GM13976 (cell line): Measurements from ENCODE around the gene SAC3D1.

ENCODE experiments used
- DNase-seq: peaks from one replicate; pipeline ENCODE4 v3.0.0; 2012; ENCODE audit warnings: low spot score
- CTCF ChIP-seq: IDR thresholded peaks from 2 replicates; pipeline ENCODE4 v1.5.1; 2012; ENCODE audit warnings: borderline replicate concordance, mild to moderate bottlenecking; ENCODE audit not compliant: insufficient read depth; ENCODE audit errors: extremely low read depth, missing control alignments, control extremely low read depth
- in situ Hi-C: fragments of 300-500 bp; cut with MboI; formaldehyde crosslinking; loops from one replicate; pipeline ENCODE4 v1.12.0; 2022; ENCODE audit warnings: low sequenced_read_pairs, mixed read lengths, inconsistent platforms; ENCODE audit not compliant: unreplicated experiment

SAC3D1 gene

DNA sequence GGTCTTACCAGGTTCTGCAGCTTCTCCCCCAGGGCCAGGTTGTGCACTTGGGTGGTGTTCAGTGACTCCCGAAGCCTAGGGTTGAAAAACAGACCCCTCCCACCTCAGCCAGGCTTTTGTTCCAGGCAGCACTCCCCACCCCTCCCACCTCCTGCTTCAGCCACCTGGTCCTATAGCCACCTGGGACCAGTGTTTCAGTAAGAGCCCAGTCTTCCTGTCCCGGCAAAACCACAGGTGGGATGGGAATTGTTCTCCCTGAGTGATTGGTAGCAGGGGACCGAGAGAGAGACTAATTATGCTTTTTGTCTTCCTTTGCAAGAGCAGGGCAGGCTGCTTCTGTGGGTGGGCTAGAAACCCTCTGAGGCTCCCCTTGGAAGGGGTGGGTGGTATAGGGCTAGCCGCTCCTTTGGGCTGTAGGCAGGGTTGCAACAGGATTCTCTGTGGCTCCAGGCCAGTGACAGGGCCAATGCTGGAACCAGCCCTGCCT is 25.8 kb downstream of the SAC3D1 start:
- in situ Hi-C loops, result no loop called here
- DNase-seq, result no peak
- TF ChIP-seq CTCF, result no peak

DNA sequence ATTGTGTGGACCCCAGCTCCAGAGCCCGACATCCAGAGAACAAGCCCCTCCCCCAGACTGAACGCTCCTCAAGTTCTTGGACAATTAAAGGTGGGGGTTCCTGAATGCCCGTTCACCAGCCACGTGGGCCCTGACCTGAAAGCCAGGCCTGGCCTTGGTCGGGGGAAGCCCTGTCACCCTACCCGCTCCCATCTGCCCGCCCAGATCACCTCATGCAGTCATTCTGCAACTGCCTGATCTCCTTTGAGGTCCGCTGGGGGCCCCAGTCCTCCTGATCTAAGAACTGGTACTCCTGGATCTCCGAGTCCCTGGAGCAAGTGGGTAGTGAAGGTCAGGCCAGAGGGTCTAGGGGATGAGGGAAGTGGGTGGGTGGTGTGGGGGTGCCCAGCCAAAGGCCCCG is 26.4 kb downstream of the SAC3D1 start:
- DNase-seq, result peak; percentile 76
- in situ Hi-C loops, result no loop called here
- TF ChIP-seq CTCF, result no peak

DNA sequence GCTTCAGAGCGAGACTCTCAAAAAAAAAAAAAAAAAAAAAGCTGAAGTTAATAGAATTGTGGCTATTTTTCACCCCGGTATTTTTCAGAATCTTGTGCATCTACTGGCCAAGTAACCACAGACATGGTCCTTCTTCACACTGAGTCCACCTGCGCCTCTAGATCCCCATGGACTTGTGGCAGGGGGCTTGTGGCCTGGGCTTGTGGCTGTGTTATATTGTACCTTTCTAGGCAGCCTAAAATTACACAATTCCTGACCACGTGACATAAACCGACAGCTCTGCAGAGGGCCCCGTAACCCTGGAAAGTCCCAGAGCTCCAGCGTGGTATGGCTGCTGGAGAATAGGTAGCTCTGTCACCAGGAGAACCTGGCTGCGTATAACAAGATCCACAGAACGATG is 28.2 kb downstream of the SAC3D1 start:
- TF ChIP-seq CTCF, result no peak
- in situ Hi-C loops, result no loop called here

DNA sequence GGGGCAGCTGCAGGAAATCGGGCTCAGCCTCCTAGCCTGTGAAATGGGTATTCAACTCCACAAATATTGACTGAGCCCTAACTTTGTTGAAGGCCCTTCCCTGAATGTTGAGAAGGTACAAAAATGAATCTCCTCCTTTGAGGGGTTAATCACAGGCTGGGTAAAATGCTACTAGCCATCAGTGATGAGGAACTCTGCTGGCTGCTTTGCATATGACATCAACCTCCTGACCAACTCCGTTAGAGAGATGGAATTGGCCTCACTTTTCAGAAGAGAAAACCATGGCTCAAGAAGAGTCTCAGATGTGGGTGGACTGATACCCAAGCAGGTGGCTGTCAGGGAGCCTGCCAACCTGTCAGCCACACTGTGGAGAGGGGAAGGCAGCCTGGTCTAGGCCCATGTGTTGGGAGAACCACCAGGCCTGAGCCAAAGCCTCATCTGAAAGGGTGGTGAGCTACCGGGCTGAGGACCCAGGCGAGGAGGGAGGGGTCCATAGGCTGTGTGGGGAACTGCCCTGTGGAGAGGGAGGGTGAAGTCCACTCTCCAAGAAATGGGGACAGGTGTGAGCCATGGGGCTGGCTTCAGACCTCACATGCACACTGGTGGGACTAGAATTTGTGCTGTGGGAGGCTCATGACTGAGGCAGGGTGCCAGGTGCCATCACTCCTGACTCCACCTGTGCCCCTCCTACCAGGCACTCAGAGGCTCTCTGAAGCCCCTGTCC is 31.1 kb downstream of the SAC3D1 start:
- in situ Hi-C loops, result no loop called here
- no peak for TF ChIP-seq CTCF
- peak; percentile 70 for DNase-seq

More for the DNA sequence above, 28.2 kb downstream of the SAC3D1 start:
- DNase-seq, result no peak

DNA sequence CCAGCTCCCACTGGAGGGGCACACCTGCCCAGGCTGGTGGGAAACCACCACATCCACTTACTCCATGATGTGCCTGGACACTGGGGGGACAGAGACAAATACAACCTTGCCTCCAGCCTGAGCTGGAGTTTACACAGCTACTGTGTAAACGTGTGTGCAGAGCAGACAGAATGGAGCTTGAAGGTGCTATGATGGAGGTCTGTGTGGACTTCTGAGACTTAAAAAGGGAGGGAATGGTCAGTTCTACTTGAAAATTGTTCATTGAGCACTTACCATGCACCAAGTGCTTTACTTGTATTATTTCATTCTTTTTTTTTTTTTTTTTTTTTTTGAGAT is 31.6 kb downstream of the SAC3D1 start:
- no peak for TF ChIP-seq CTCF
- DNase-seq, result no peak
- in situ Hi-C loops, result no loop called here

- DNase-seq, result no peak
- in situ Hi-C loops, result no loop called here
- no peak for TF ChIP-seq CTCF
Measured at GRCh38 chr11:65077451-65077850, 36.4 kb downstream of the SAC3D1 start.
